D721Med (cell line): Measurements from ENCODE around the gene CKAP5.

Experiments
- DNase-seq: peaks from one replicate; pipeline ENCODE4 v3.0.0; 2011; ENCODE audit warnings: low spot score; ENCODE audit not compliant: insufficient read length
- FAIRE-seq: peaks from 2 replicates; lab custom pipeline; 2011; peaks lifted over from hg19 to GRCh38; lab: Jason Lieb, UNC
- TF ChIP-seq, protein P1 (sequence below): IDR thresholded peaks from 2 replicates; pipeline ENCODE4 v1.5.1; 2012; ENCODE audit warnings: mild to moderate bottlenecking, control low read depth; ENCODE audit not compliant: insufficient read depth; ENCODE audit errors: missing control alignments

Gene CKAP5

GRCh38 chr11:46694072-46694471 lies 152.0 kb downstream of the CKAP5 start:
- FAIRE-seq (no peak), DNase-seq (no peak)
- TF ChIP-seq, protein P1, sequence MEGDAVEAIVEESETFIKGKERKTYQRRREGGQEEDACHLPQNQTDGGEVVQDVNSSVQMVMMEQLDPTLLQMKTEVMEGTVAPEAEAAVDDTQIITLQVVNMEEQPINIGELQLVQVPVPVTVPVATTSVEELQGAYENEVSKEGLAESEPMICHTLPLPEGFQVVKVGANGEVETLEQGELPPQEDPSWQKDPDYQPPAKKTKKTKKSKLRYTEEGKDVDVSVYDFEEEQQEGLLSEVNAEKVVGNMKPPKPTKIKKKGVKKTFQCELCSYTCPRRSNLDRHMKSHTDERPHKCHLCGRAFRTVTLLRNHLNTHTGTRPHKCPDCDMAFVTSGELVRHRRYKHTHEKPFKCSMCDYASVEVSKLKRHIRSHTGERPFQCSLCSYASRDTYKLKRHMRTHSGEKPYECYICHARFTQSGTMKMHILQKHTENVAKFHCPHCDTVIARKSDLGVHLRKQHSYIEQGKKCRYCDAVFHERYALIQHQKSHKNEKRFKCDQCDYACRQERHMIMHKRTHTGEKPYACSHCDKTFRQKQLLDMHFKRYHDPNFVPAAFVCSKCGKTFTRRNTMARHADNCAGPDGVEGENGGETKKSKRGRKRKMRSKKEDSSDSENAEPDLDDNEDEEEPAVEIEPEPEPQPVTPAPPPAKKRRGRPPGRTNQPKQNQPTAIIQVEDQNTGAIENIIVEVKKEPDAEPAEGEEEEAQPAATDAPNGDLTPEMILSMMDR: no peak

- DNase-seq: no peak
- FAIRE-seq: no peak
- TF ChIP-seq, protein P1: no peak
Observed at GRCh38 chr11:46693597-46694012, 152.5 kb downstream of the CKAP5 start.
